A673 (cell line): ENCODE measurements around the gene RASD2.

Experiments used
- CTCF ChIP-seq: fragments of 300-800, 200-600 bp; sonication (generic); conservative IDR thresholded peaks from 2 replicates; pipeline ENCODE4 v1.5.1; 2017; ENCODE audit warnings: low read depth, mild to moderate bottlenecking, antibody characterized with exemption, low read length, moderate library complexity, mixed read lengths
- EZH2 ChIP-seq: fragments of 200-600 bp; sonication (generic); IDR thresholded peaks from 2 replicates; pipeline ENCODE4 v1.6.1; 2017; ENCODE audit warnings: borderline replicate concordance, low read depth, mild to moderate bottlenecking, mixed read lengths, antibody characterized with exemption, low read length; ENCODE audit not compliant: poor library complexity, severe bottlenecking

- TF ChIP-seq EZH2 (no peak), CTCF (no peak)
These were observed 17.4 kb downstream of the RASD2 start for GRCh38 chr22:35558031-35558430.
